Inflammatory macrophage treated with lipopolysaccharide for 4 hours (primary cell): Measurements from ENCODE around the gene POLR1B.
A peak's percentile ranks its signal among the peaks of the same experiment; 100 is the strongest.
"Not testable (repeated sequence)": the region's sequence is repeated elsewhere in the genome, so short reads cannot be mapped to it uniquely, and the experiment has no call there.

Source experiments
- DNase-seq: peaks from one replicate; pipeline ENCODE4 v3.0.0-alpha.2; 2020

Gene POLR1B

DNA sequence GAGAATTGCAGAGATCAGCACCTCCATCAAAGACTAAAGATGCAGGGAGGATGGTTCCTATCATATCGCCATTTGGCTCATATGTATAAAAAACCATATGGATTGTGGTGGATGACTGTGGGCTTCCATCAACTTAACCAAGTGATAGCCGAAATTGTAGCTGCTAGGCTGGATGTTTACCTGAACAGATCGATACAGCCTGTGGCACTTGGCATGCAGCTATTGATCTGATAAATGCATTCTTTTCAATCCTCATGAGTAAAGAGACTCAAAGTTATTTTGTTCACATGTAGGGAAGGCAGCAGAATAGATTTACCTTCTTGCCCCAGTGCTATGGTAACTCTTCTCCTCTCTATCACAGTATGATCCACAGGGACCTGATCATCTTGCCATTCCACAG is 60.7 kb downstream of the POLR1B start:
- DNase-seq = no peak

DNA sequence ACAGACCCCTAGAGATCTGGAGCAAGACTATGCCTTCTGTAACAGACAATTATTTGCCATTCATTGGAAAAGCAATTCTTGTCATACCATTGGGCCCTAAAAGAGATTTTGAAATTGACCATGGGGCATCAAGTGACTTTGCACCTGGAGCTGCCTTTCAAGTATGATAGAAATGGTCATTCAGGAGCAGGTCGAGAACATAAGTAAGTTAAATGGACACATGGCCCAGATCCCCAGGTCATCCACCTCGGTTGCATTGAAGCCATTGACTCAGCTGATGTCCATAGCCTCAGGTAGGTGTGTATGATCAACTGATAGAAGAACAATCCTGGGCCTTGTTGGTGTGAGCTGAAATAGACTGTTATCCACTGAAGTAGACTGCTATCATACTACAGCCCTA is 61.5 kb downstream of the POLR1B start:
- no peak for DNase-seq

DNA sequence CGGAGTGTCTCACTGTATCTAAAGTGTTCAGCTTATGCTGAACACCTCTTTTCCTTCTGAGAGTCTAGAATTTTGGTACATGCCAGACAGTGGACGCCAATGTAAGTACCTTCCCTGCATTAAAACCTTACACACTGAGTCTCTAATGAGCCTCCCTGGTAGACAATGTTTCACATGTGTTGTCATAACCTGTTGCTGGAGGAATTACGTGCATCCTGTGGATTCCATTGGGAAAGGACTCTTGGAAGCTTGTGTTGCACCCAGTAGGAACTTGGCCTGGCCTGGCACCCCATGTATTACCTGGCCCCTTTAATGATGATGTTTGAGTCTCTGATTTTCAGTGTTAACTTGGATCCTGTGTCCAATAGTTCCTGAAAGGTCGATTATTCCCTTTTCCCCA is 62.7 kb downstream of the POLR1B start:
- DNase-seq = no peak

DNA sequence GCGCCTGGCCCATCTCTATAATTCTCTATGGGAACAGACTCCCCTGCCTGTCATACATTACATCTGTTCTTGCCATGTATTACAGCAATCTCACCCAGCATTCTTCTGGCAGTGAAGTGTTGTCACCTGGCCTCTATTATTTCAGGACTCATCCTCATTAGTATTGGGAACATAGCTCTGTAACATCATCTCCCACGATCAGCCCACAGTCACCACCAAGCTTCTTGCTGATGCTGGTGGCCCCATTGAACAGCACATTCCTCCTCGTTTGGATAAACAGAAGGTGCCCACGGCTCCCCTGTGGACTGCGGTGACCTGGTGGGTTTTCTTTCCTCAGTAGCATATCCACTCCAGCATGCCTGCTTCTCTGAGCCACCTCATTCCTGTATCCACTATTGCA is 63.7 kb downstream of the POLR1B start:
- DNase-seq = no peak

DNA sequence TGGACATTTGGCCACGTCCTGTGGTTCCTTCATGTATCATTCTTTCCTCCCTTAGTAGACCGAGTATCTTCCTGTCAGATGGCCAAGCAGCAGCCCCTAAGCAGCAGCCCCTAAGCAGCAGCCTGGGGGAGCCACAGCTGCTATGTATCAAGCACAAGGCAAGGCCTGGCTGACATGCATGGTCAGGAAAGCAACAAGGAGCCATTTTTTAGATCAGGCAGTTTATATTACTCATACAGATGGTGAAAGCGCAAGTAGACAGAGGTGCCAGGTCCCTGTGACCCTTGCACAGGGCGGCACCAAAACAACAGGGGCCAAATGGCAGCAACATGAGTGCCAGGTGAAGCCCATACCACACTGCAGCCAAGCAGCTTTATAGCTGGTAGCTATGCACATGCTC is 64.3 kb downstream of the POLR1B start:
- DNase-seq = no peak

DNA sequence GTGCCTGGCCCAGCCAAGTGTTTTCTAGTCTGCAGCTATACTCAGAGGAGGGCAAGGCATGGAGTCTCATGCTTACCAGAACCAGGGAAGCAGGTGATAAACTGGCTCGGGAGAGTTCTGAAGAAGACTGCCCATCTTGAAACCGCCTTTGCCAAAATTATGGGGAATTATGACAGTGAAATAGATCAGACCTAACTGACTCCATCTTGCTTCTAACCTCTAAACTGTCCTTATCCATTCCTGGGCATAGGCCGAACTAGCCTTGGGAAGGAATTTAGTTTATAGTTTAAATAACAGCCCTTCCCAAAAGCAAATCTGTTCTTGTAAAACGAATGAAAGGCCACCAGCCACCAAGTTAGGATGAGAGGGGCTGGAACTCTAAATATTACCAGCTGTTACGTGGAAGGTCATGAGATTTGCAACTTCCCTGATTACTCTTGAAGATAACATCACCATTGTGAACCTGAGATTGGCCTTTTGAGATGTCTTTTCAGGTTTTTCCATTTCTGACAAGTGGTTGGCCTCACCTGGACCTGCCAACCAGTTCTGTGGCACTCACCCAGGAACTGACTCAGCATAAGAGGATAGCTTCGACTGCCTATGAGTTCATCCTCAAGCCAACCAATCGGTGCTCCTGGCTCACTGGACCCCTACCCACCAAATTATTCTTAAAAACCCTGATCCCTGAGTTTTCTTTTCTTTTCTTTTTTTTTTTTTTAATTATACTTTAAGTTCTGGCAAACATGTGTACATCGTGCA is 65.6 kb downstream of the POLR1B start:
- DNase-seq = no peak

DNA sequence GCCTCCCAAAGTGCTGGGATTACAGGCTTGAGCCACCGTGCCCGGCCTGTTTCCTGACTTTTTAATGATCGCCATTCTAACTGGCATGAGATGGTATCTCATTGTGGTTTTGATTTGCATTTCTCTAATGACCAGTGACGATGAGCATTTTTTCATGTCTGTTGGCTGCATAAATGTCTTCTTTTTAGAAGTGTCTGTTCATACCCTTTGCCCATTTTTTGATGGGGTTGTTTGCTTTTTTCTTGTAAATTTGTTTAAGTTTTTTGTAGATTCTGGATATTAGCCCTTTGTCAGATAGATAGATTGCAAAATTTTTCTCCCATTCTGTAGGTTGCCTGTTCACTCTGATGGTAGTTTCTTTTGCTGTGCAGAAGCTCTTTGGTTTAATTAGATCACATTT is 67.1 kb downstream of the POLR1B start:
- DNase-seq = not testable (repeated sequence)

GRCh38 chr2:112612283-112612682 is 70.0 kb downstream of the POLR1B start:
- not testable (repeated sequence) for DNase-seq

DNA sequence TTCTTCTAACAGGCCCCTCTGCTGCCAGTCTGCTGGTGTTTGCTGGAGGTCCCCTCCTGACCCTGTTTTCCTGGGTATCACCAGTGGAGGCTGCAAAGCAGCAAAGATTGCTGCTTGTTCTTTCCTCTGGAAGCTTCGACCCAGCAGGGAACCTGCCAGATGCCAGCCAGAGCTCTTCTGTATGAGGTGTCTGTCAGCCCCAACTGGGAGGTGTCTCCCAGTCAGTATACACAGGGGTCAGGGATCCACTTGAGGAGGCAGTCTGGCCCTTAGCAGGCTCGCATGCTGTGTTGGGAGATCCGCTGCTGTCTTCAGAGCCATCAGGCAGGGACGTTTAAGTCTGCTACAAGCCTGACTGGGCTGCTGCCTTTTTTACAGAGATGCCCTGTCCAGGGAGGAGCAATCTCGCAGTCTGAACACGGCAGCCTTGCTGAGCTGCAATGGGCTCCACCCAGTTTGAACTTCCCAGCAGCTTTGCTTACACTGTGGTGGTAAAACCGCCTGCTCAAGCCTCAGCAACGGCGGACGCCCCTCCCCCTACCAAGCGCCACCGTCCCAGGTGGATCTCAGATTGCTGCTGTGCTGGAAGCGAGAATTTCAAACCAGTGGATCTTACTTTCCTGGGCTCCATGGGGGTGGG is 72.1 kb downstream of the POLR1B start:
- DNase-seq = no peak

- DNase-seq = no peak
Observed at GRCh38 chr2:112615051-112615450, 72.8 kb downstream of the POLR1B start.

DNA sequence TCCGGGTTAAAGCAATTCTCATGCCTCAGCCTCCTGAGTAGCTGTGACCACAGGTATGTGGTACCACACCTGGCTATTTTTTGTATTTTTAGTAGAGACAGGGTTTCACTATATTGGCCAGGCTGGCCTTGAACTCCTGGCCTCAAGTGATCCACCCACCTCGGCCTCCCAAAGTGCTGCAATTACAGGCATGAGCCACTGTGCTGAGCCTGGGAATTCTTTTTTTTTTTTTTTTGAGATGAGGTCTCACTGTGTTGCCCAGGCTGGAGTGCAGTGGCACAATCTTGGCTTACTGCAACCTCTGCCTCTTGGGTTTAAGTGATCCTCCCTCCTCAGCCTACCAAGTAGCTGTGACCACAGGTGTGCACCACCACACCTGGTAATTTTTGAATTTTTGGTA is 73.5 kb downstream of the POLR1B start:
- not testable (repeated sequence) for DNase-seq

DNA sequence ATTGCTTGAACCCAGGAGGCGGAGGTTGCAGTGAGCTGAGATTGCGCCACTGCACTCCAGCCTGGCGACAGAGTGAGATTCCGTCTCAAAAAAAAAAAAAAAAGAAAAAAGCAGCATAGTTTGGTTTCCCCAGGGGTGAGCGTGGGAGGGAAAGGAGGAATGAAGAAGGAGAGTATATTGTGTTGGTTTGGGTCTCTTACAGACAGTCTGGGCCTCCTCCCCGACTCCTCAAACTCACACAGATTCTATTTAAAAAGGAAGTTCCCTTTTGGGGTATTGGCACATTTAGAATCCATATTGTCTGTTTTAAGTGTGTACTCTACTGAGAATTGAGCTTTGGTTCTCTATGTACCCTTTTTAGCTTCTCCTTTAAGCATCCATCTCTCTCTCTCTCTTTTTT is 76.1 kb downstream of the POLR1B start:
- peak; percentile 30 for DNase-seq

- no peak for DNase-seq
Observed at GRCh38 chr2:112621790-112622527, 79.7 kb downstream of the POLR1B start.

GRCh38 chr2:112622528-112622849 is 80.2 kb downstream of the POLR1B start:
- peak; percentile 55 for DNase-seq

DNA sequence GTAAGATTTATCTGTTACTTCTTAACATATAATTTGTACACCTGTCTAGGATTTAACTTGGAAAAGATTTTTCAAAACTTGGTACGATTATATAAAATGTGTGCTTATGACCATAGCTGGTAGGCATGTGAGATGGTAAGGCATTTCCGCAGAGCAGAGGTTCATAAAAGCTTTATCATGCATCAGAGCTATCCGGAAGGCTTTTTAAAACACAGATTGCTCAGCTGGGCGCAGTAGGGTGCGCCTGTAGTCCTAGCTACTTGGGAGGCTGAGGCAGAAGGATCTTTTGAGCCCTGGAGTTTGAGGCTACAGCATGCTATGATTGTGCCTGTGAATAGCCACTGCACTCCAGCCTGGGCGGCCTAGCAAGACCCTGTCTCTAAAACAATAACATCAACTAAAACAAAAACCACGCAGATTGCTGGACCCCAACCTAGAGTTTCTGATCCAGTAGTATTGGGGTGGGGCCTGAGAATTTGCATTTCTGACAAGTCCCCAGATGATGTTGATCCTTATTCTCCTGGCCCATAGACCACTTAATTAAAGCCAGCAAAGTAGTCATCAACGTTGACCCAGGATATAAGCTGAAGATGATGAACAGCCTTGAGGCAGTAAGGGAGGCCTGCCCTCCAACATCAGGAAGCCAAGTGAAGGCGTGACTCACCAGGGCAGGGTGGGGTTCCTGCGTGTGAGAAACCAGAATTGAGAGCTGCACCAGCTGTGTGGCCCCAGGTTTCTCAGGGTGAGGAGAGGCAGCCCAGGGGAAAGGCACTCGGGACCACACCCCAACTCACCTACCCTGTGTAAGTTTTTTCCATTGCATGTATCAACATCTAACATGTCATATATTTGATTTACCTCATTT is 81.9 kb downstream of the POLR1B start:
- peak; percentile 79 for DNase-seq

- DNase-seq = no peak
Observed at GRCh38 chr2:112625474-112626114, 83.3 kb downstream of the POLR1B start.

GRCh38 chr2:112626604-112627059 is 84.4 kb downstream of the POLR1B start:
- DNase-seq = peak; percentile 38
